ENCODE results near the gene SOCS6.

SOCS6 gene

DNA sequence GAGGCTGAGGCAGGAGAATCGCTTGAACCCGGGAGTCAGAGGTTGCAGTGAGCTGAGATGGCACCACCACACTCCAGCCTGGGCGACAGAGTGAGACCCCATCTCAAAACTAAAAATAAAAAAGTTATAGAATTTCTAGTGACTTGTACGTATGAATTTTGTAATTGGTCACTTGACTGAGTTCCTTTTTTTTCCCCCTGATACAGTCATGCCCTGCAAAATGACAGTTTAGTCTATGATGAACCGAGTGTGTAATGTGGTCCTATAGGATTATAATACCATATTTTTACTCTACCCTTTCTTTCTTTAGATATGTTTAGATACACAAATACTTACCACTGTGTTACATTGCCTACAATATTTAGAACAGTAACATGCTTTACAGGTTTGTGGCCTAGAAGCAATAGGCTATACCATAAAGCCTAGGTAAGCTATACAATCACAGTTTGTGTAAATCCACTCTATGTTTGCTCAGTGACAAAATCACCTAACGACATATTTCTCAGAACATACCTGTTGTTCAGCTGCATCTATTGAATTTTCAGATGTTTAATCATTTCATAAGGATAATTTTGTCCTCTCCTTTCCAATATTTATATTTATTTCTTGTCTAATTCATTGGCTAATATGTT lies 25.4 kb downstream of the SOCS6 start:
- Histone ChIP-seq H3K9ac (no peak overlapping the region), H3K4me3 (no peak overlapping the region), H3K27ac (no peak overlapping the region), H3K27me3 (no peaks in the 10 kb centered on the region), H3K4me2 (no peak overlapping the region), H3K36me3 (peaks cover 13% of the 10 kb centered on the region; the same call in 1 of the 2 replicates), H4K20me1 (peaks cover 94% of the 10 kb centered on the region), H3K9me3 (peaks cover 23% of the 10 kb centered on the region; the same call in 1 of the 2 replicates), H3K4me1 (no peaks in the 10 kb centered on the region)
- no peak for TF ChIP-seq Cebpa-rat (IDR thresholded peaks at IDR 0.05)

DNA sequence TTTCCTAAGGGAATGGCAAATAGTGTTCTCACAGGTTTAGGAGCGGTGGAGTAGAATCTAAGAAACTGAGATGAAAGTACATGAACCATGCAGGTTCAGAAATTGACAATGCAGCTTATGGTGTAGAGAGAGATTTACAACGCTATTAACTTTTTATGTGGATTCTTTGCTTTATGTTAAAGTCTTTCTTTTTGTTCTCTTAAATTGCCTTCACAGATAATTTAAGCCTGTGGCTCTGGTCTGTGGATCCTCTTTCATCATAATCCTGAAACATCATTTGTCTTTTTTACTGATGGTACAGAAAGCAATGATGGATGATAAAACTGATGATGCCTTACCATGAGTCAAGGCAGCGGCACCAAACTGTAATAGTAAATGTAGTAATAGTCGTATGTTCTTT lies 30.3 kb downstream of the SOCS6 start:
- Histone ChIP-seq H3K4me2 (no peak overlapping the region), H3K4me3 (no peak overlapping the region), H3K27ac (no peak overlapping the region), H3K36me3 (peaks cover 28% of the 10 kb centered on the region), H4K20me1 (peaks cover 80% of the 10 kb centered on the region), H3K27me3 (no peaks in the 10 kb centered on the region), H3K4me1 (no peaks in the 10 kb centered on the region), H3K9me3 (peaks cover 30% of the 10 kb centered on the region), H3K9ac (no peak overlapping the region)
- TF ChIP-seq Cebpa-rat (IDR thresholded peaks at IDR 0.05): no peak

DNA sequence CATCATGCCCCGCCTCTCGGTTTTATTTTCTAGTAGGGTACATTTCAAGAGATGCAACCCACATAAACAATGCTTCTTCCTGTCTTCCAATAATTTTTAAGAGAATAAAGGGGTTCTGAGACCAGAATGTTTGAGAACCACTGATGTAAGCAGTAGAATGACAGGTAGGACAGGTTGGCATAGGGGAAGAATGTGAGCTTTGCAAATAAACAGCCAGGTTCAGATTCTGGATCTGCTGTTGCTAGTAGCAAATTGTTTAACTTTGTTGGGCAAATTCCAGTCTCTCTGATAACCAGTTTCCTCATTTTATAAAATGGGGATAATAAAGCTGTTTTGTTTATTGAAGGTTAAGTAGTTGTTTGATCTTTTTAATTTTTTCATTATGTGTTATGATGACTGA lies 32.8 kb downstream of the SOCS6 start:
- Histone ChIP-seq H3K9me3 (peaks cover 44% of the 10 kb centered on the region), H3K4me1 (no peaks in the 10 kb centered on the region), H3K27me3 (no peaks in the 10 kb centered on the region), H3K9ac (no peak overlapping the region), H3K36me3 (peaks cover 51% of the 10 kb centered on the region), H3K4me3 (no peak overlapping the region), H3K27ac (no peak overlapping the region), H3K4me2 (no peak overlapping the region), H4K20me1 (peaks cover 82% of the 10 kb centered on the region)
- TF ChIP-seq Cebpa-rat (IDR thresholded peaks at IDR 0.05): no peak

DNA sequence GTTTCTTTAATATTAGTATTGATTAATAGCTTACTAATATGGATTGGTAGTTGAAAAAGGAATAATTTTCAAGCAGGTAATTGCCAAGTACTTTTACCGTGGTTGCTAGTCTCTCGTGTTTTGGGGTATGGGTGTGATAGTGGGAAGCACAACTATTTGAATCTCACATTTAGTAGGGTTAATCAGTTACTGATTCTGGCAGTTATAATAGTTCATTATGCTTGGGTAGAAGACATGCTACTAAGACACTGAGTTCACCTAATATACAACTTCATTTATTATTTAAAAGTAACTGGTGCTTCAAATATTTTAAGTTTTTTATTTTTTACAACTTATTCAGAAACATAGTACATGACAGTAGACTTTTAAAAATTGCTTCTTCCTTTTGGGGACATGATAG lies 33.5 kb downstream of the SOCS6 start:
- H3K27me3 ChIP-seq: no peaks in the 10 kb centered on the region
- TF ChIP-seq Cebpa-rat (IDR thresholded peaks at IDR 0.05): no peak
- H3K9ac ChIP-seq: no peak overlapping the region
- no peaks in the 10 kb centered on the region for H3K4me1 ChIP-seq
- H4K20me1 ChIP-seq: peaks cover 76% of the 10 kb centered on the region
- H3K36me3 ChIP-seq: peaks cover 51% of the 10 kb centered on the region
- no peak overlapping the region for H3K4me3 ChIP-seq
- H3K27ac ChIP-seq: no peak overlapping the region
- H3K4me2 ChIP-seq: no peak overlapping the region
- peaks cover 44% of the 10 kb centered on the region for H3K9me3 ChIP-seq

DNA sequence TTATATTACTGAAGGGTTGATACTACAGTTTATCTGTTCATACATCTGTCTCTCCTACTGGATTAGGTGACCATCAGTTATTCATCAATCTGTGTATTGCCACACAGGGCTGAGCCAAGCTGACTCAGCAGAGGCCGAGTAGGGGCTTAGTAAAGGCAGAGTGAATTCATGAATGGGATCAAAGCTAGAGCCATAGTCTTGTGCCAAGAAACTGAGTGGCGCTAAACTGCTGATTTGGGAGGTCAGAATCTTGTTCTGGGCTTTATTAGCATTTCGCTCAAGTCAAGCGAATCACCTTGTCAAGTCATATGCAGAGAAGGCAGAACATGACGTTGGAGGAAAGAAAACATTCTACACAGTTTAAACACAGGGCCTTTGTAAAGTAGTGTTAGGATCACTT lies 34.1 kb downstream of the SOCS6 start:
- Histone ChIP-seq H4K20me1 (peaks cover 77% of the 10 kb centered on the region), H3K4me3 (no peak overlapping the region), H3K4me1 (no peaks in the 10 kb centered on the region), H3K27me3 (no peaks in the 10 kb centered on the region), H3K9ac (no peak overlapping the region), H3K9me3 (peaks cover 40% of the 10 kb centered on the region), H3K4me2 (no peak overlapping the region), H3K36me3 (peaks cover 45% of the 10 kb centered on the region), H3K27ac (no peak overlapping the region)
- no peak for TF ChIP-seq Cebpa-rat (IDR thresholded peaks at IDR 0.05)

DNA sequence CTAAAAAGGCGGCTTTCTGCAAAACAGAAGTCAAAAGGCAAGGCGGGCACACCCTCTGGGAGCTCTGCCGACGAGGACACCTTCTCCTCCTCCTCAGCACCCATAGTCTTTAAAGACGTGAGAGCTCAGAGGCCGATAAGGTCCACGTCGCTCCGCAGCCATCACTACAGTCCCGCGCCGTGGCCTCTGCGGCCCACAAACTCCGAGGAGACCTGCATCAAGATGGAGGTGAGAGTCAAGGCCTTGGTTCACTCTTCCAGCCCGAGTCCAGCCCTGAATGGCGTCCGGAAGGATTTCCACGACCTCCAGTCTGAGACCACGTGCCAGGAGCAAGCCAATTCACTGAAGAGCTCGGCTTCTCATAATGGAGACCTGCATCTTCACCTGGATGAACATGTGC lies 36.1 kb downstream of the SOCS6 start:
- Histone ChIP-seq H3K27me3 (no peaks in the 10 kb centered on the region), H3K36me3 (peaks cover 39% of the 10 kb centered on the region)

DNA sequence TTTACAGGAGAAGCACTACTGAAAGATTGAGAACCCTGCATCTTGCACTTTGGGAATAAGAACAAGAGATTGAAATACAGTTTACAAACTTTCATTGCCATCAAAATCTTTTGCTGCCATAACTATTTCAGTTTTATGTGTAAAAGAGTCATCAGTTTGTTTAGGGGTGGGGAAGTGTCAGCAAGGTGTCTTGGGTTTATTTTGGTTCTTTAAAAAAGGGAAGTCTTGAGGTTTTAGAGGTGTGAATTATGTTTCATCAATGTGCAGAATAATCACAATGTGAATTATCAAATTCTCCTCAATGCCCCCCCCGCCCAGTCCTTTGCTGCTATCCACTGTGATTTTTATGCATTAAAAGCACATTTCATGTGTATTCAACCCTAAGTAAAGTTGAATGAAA lies 37.4 kb downstream of the SOCS6 start:
- no peak for TF ChIP-seq Cebpa-rat (IDR thresholded peaks at IDR 0.05)
- H3K4me1 ChIP-seq: peaks cover 16% of the 10 kb centered on the region
- H3K4me3 ChIP-seq: no peak overlapping the region
- H3K9ac ChIP-seq: no peak overlapping the region
- H3K27me3 ChIP-seq: no peaks in the 10 kb centered on the region
- no peak overlapping the region for H3K4me2 ChIP-seq
- H4K20me1 ChIP-seq: peaks cover 49% of the 10 kb centered on the region
- peaks cover 41% of the 10 kb centered on the region for H3K9me3 ChIP-seq
- H3K27ac ChIP-seq: no peak overlapping the region
- peaks cover 43% of the 10 kb centered on the region for H3K36me3 ChIP-seq

More for the DNA sequence above, 36.1 kb downstream of the SOCS6 start:
- no peak overlapping the region for H3K4me2 ChIP-seq
- no peak overlapping the region for H3K4me3 ChIP-seq
- H3K4me1 ChIP-seq: peaks cover 16% of the 10 kb centered on the region
- H4K20me1 ChIP-seq: peaks cover 61% of the 10 kb centered on the region
- no peak overlapping the region for H3K9ac ChIP-seq
- no peak overlapping the region for H3K27ac ChIP-seq
- peaks cover 37% of the 10 kb centered on the region for H3K9me3 ChIP-seq
- no peak for TF ChIP-seq Cebpa-rat (IDR thresholded peaks at IDR 0.05)

DNA sequence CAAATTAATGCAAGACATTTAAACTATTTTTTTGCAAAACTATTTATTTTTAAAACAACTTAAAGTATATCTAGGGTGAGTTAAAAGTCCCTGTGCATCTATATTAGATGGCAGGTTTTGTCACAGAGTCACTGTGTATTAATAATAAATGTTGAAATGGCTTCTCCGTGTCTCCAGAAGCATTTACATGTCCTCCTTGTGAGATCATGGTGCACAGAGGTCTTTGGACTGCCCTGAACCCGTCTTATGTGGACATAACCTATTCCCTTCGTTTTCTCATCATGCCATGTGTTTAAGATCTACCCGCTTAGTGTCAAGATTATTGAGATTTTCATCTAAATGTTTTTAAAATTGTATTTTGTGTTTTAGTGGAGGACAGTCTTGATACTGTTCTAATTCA lies 39.3 kb downstream of the SOCS6 start:
- no peak overlapping the region for H3K9ac ChIP-seq
- H3K4me1 ChIP-seq: peaks cover 16% of the 10 kb centered on the region
- peak overlapping the region; percentile 60; the same call in 1 of the 2 replicates for H3K4me2 ChIP-seq
- no peak overlapping the region for H3K27ac ChIP-seq
- no peak overlapping the region for H3K4me3 ChIP-seq
- peaks cover 41% of the 10 kb centered on the region for H4K20me1 ChIP-seq
- peaks cover 47% of the 10 kb centered on the region for H3K36me3 ChIP-seq
- TF ChIP-seq Cebpa-rat (IDR thresholded peaks at IDR 0.05): no peak
- no peaks in the 10 kb centered on the region for H3K27me3 ChIP-seq
- H3K9me3 ChIP-seq: peaks cover 42% of the 10 kb centered on the region

DNA sequence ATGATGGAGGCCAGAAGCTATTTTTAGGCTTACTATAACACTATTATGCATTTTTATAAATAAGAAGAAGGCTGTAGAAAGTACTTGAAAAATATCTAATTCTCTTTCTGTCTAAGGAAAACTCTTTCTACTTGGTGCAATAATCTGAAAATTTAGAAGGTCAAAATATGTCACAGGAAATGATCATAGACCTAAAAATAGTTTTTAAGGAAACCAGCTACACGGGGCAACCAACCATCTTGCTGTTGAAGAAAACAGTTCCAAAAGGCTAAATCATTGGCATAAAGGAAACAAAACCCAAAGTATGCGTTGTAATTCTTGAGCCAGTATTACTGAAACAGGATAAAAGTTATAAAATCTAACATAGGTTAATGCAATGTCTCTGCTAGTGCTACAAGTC lies 40.2 kb downstream of the SOCS6 start:
- H3K4me1 ChIP-seq: peaks cover 16% of the 10 kb centered on the region
- peaks cover 42% of the 10 kb centered on the region for H3K36me3 ChIP-seq
- H4K20me1 ChIP-seq: peaks cover 34% of the 10 kb centered on the region
- H3K27me3 ChIP-seq: no peaks in the 10 kb centered on the region
- no peak overlapping the region for H3K9ac ChIP-seq
- H3K9me3 ChIP-seq: peaks cover 41% of the 10 kb centered on the region
- peak overlapping the region; percentile 60 for H3K4me2 ChIP-seq
- no peak for TF ChIP-seq Cebpa-rat (IDR thresholded peaks at IDR 0.05)
- no peak overlapping the region for H3K4me3 ChIP-seq
- H3K27ac ChIP-seq: peak overlapping the region; percentile 50; the same call in 1 of the 2 replicates

DNA sequence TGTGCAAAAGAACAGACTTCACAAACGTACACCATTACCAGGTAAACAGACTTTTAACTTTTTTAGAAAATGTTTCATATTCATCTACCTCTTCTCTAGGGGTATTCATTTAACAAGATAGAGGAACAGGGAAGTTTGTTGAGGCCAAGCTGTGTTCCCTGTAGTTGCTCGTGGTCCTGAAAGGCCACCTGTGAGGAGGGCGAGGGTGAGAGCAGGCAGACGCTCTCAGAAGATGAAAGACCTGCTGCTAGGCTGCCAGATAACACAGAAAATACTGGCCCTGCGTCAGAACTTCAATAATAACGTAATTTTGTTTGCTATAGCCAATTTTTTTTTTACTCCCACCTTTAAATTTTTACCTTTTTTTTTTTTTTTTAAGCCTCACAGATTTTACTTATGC lies 42.0 kb downstream of the SOCS6 start:
- H3K27ac ChIP-seq: no peak overlapping the region
- peaks cover 16% of the 10 kb centered on the region for H3K4me1 ChIP-seq
- H3K36me3 ChIP-seq: peaks cover 32% of the 10 kb centered on the region
- no peaks in the 10 kb centered on the region for H3K27me3 ChIP-seq
- H3K4me2 ChIP-seq: no peak overlapping the region
- H4K20me1 ChIP-seq: peaks cover 16% of the 10 kb centered on the region
- no peak overlapping the region for H3K9ac ChIP-seq
- no peak overlapping the region for H3K4me3 ChIP-seq
- H3K9me3 ChIP-seq: peaks cover 33% of the 10 kb centered on the region
- TF ChIP-seq Cebpa-rat (IDR thresholded peaks at IDR 0.05): no peak

All from BLaER1 (cell line).